ENCODE results near the gene LARP4.

LARP4 gene

DNA sequence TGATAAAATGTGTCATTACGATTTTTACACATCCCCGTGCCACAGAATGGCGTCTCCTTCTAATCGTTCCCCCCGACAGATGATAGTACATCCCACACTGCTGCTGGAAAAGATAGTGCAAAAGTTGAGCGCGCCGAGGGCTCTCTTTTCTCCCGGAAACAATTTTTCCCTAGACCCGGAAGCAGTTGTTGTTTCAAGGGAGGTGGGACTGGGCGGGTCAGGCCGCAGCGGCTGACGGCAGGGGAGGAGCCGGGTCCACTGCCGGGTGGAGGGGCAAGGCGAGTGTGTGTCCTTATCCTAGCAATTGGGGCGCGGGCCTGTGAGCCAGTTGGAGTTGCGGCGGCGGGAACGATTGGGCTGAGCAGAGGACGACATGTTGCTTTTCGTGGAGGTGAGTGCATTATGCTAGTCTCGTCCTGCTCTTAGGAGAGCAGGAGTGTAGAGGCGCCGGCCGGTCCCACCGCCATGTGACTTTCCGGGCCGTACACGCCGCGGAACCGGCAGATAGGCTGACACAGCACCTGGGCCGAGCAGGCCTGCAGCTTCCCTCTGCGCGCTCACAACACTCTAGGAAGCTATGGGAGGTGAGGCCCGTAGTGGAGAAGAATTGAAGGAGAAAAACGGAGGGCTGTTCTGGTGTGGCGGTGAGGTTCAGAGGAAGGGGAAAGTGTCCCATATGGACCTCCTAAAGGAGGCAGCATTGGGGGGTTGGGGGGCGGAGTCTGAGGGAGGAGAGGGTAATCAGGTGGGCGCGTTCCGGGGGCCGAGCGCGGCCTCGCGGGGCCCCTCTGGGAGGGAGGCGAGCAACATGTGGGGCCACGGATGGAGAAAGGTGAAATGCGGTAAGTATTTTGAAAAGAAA is at the start of gene LARP4:
Gene LARP4 (plus strand): TSS at position 248 of the 862 bp plus-strand sequence. CDS start 126 bp downstream, at position 374.
- Histone ChIP-seq H3K27me3 (ENCODE audit: control insufficient read depth, insufficient read depth, low read length) (no peaks in the 10 kb centered on the region), H3K4me3 (ENCODE audit: low read length) (peak within 1 kb of the TSS; percentile 77), H3K27ac (ENCODE audit: low read length) (no peak within 1 kb of the TSS), H3K4me1 (ENCODE audit: control insufficient read depth, insufficient read depth, low read length) (no peaks in the 10 kb centered on the region), H3K36me3 (ENCODE audit: control insufficient read depth, insufficient read depth, low read length) (no peaks in the 10 kb centered on the region), H3K9me3 (ENCODE audit: control insufficient read depth, insufficient read depth, low read length) (no peaks in the 10 kb centered on the region)
- DNase-seq (ENCODE audit: low read depth, low spot score), result peak; percentile 84
- WGBS (ENCODE audit: insufficient coverage, insufficient read length), result no CpG with 5 or more reads among the region's 54 CpGs

DNA sequence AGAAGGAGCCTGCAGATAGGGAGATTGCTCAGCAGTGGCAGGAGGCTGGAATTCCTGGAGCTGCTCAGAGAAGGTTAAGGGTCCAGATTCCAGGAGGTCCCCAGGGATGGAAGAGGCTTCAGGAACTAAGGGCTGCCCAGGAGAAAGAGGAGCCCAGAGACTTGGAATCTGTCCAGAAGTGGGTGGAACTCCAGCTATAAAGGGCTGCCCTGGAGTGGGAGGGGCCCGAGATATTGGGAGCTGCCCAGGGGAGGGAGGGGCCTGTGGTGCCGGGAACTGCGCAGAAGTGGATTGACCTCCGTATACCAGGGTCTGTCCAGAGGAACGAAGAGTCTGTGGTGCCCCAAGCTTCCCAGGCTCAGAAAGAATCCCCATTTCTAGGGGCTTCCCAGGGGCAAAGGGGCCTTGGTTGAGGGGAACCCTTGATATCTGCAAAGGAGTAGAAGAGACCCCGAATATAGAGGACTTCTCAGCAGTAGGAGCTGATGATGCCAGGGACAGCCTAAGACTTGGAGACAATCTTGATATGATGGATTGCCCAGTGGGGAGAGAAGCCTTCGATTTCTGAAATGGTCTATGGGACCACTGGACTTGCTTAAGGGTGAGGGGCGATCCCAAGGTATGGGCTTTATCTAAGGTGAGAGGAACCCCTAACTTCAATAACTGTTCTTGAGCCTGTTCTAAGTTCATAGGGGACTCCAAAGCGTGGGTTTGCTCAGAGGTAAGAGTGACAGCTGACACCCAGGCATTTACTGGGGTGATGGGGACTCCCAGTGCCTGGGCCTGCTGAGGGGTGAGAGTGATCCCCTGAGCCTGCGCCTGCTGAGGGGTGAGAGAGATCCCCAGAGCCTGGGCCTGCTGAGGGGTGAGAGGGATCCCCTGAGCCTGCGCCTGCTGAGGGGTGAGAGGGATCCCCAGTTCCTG is 49.3 kb upstream of the LARP4 start:
- no peaks in the 10 kb centered on the region for H3K27me3 ChIP-seq (ENCODE audit: control insufficient read depth, insufficient read depth, low read length)
- no peak overlapping the region for H3K4me3 ChIP-seq (ENCODE audit: low read length)
- H3K9me3 ChIP-seq (ENCODE audit: control insufficient read depth, insufficient read depth, low read length), result no peaks in the 10 kb centered on the region
- no peak for DNase-seq (ENCODE audit: low read depth, low spot score)
- no peaks in the 10 kb centered on the region for H3K36me3 ChIP-seq (ENCODE audit: control insufficient read depth, insufficient read depth, low read length)
- no peak overlapping the region for H3K27ac ChIP-seq (ENCODE audit: low read length)
- no CpG with 5 or more reads among the region's 11 CpGs for WGBS (ENCODE audit: insufficient coverage, insufficient read length)
- no peaks in the 10 kb centered on the region for H3K4me1 ChIP-seq (ENCODE audit: control insufficient read depth, insufficient read depth, low read length)

DNA sequence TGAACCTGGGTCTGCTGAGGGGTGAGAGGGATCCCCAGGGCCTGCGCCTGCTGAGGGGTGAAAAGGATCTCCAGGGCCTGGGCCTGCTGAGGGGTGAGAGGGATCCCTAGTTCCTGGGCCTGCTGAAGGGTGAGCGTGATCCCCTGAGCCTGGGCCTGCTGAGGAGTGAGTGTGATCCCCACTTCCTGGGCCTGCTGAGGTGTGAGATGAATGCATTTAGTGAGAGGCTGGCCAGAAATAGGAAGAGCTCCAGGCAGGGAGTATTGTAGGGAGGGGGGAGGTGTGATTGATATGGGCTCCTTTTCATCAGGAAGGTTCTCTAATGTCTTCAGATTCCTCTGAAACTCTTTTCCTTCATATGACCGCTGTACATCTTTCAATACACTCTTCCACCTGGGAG is 47.3 kb upstream of the LARP4 start:
- Histone ChIP-seq H3K36me3 (ENCODE audit: control insufficient read depth, insufficient read depth, low read length) (no peaks in the 10 kb centered on the region), H3K9me3 (ENCODE audit: control insufficient read depth, insufficient read depth, low read length) (no peaks in the 10 kb centered on the region), H3K27me3 (ENCODE audit: control insufficient read depth, insufficient read depth, low read length) (no peaks in the 10 kb centered on the region), H3K27ac (ENCODE audit: low read length) (no peak overlapping the region), H3K4me3 (ENCODE audit: low read length) (no peak overlapping the region), H3K4me1 (ENCODE audit: control insufficient read depth, insufficient read depth, low read length) (no peaks in the 10 kb centered on the region)
- WGBS (ENCODE audit: insufficient coverage, insufficient read length), result no CpG with 5 or more reads among the region's 3 CpGs
- no peak for DNase-seq (ENCODE audit: low read depth, low spot score)

DNA sequence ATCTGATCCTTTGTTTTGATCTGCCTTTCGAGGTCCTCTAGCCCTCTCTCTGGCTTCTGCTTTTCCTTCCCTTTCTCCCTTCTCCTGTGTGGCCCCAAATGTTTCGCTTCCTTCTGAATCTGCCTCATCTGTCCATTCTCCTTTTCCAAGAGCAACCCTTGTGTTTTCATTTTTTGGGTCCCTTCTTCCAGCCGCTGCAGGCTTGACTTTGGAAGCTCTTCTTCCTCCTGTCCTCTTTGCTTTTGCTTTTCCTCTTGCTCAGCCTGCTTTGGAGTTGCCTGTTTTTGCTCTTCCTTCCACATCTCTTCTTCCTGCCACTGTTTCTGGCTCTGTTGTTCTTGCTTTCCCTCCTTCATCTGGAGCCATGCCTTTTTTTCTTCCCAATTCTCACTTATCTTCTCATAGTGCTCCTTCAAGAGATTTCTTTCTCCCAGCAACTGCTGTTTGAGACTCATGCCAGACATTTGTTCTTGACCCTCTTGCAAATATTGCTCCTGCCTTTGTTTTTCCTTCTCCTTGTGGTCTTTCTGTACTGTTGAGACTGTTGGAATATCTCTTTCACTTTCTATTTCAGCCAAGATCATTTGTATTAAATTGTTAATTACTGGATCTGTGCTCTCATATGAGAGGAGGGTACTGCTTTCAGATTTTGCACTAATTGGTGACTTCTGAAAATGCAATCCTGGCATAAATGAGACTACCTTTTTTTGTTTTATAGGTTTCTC is 46.7 kb upstream of the LARP4 start:
- WGBS (ENCODE audit: insufficient coverage, insufficient read length), result no CpG with 5 or more reads among the region's 3 CpGs
- no peak overlapping the region for H3K4me3 ChIP-seq (ENCODE audit: low read length)
- H3K27me3 ChIP-seq (ENCODE audit: control insufficient read depth, insufficient read depth, low read length), result no peaks in the 10 kb centered on the region
- DNase-seq (ENCODE audit: low read depth, low spot score), result no peak
- H3K36me3 ChIP-seq (ENCODE audit: control insufficient read depth, insufficient read depth, low read length), result no peaks in the 10 kb centered on the region
- H3K4me1 ChIP-seq (ENCODE audit: control insufficient read depth, insufficient read depth, low read length), result no peaks in the 10 kb centered on the region
- H3K27ac ChIP-seq (ENCODE audit: low read length), result no peak overlapping the region
- H3K9me3 ChIP-seq (ENCODE audit: control insufficient read depth, insufficient read depth, low read length), result no peaks in the 10 kb centered on the region

DNA sequence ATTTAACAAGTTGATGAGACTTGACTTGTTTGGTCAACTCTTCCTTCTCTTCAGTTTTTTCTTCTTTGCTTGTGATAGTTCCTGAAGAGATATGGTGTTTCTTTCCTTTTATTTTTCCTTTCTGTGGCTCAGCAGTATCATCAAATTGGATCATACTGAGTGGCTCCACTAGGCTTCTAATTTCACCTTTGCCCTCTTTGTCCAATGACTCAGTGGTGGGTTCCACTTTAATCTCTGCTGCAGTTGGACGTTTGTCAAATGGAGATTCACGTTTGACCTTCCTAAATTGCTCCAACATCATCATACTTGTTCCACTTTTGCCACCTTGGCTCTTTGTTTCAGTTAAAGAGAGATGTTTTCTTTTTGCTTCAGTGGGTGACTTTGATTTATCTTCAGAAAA is 45.8 kb upstream of the LARP4 start:
- no peaks in the 10 kb centered on the region for H3K4me1 ChIP-seq (ENCODE audit: control insufficient read depth, insufficient read depth, low read length)
- H3K4me3 ChIP-seq (ENCODE audit: low read length), result no peak overlapping the region
- no CpG with 5 or more reads among the region's 2 CpGs for WGBS (ENCODE audit: insufficient coverage, insufficient read length)
- H3K27ac ChIP-seq (ENCODE audit: low read length), result no peak overlapping the region
- H3K9me3 ChIP-seq (ENCODE audit: control insufficient read depth, insufficient read depth, low read length), result no peaks in the 10 kb centered on the region
- no peak for DNase-seq (ENCODE audit: low read depth, low spot score)
- H3K36me3 ChIP-seq (ENCODE audit: control insufficient read depth, insufficient read depth, low read length), result no peaks in the 10 kb centered on the region
- H3K27me3 ChIP-seq (ENCODE audit: control insufficient read depth, insufficient read depth, low read length), result no peaks in the 10 kb centered on the region

DNA sequence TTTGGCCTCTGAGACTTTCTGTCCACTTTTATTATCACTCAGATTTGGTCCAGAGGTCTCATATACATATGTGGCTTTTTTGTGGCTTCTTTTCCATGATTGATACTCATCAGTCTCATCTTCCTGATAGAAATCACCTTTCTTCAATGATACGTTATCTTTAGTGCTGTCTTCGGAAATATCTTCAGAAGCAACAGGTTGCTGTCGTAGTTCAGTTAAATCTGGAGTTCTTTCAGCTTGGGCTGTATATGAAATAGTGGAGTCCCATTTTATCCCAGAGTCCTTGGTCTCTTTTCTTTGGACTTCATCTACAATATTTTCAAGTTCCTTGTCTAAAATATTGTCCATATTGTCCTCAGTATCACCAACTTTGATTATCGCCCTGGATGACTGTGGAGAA is 45.3 kb upstream of the LARP4 start:
- no peaks in the 10 kb centered on the region for H3K9me3 ChIP-seq (ENCODE audit: control insufficient read depth, insufficient read depth, low read length)
- WGBS (ENCODE audit: insufficient coverage, insufficient read length), result no CpG with 5 or more reads among the region's 4 CpGs
- H3K4me1 ChIP-seq (ENCODE audit: control insufficient read depth, insufficient read depth, low read length), result no peaks in the 10 kb centered on the region

DNA sequence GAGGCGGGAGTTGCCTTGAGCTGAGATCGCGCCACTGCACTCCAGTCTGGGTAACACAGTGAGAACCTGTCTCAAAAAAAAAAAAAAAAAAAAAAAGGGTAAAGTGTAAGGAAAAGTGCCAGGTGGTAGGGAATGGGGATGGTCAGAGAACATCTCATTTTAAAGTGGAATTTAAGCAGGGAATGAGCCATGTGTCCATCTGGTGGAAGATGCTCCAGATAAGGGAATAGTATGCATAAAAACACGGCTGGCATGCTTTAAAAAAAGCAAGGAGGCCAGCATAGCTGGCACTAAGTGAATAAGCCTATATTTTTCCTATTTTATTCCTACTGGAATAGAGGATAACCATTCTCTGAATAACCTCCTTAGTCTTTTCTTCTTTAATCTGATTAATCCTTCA is 38.0 kb upstream of the LARP4 start:
- no CpG with 5 or more reads among the region's 4 CpGs for WGBS (ENCODE audit: insufficient coverage, insufficient read length)
- no peak overlapping the region for H3K4me3 ChIP-seq (ENCODE audit: low read length)
- no peaks in the 10 kb centered on the region for H3K27me3 ChIP-seq (ENCODE audit: control insufficient read depth, insufficient read depth, low read length)

More for the DNA sequence above, 45.3 kb upstream of the LARP4 start:
- H3K27ac ChIP-seq (ENCODE audit: low read length), result no peak overlapping the region
- no peak for DNase-seq (ENCODE audit: low read depth, low spot score)
- no peaks in the 10 kb centered on the region for H3K27me3 ChIP-seq (ENCODE audit: control insufficient read depth, insufficient read depth, low read length)
- no peak overlapping the region for H3K4me3 ChIP-seq (ENCODE audit: low read length)
- H3K36me3 ChIP-seq (ENCODE audit: control insufficient read depth, insufficient read depth, low read length), result no peaks in the 10 kb centered on the region

DNA sequence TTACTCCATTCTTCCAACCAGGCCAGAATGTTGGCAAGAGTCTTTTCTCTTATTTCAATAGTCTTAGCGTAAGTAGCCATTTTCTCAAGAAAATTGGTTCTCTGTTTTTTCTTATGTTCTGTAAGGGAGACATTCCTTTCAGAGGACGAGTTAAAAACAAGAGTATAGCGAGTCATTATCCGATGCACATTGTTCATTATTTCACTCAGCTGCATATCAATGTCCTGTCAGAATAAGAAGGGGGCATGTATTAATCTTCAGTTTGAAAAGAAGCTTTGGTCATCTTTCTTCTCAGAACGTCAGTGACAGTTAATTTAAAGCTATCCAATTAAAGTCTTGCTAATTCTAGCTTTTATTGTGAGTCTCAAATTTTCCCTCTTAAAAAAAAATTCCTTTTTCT is 37.5 kb upstream of the LARP4 start:
- Histone ChIP-seq H3K27me3 (ENCODE audit: control insufficient read depth, insufficient read depth, low read length) (no peaks in the 10 kb centered on the region), H3K4me3 (ENCODE audit: low read length) (no peak overlapping the region), H3K27ac (ENCODE audit: low read length) (no peak overlapping the region), H3K9me3 (ENCODE audit: control insufficient read depth, insufficient read depth, low read length) (no peaks in the 10 kb centered on the region), H3K36me3 (ENCODE audit: control insufficient read depth, insufficient read depth, low read length) (no peaks in the 10 kb centered on the region), H3K4me1 (ENCODE audit: control insufficient read depth, insufficient read depth, low read length) (no peaks in the 10 kb centered on the region)
- WGBS (ENCODE audit: insufficient coverage, insufficient read length), result no CpG with 5 or more reads among the region's 5 CpGs
- no peak for DNase-seq (ENCODE audit: low read depth, low spot score)

More for the DNA sequence above, 38.0 kb upstream of the LARP4 start:
- no peaks in the 10 kb centered on the region for H3K36me3 ChIP-seq (ENCODE audit: control insufficient read depth, insufficient read depth, low read length)
- no peaks in the 10 kb centered on the region for H3K4me1 ChIP-seq (ENCODE audit: control insufficient read depth, insufficient read depth, low read length)
- H3K9me3 ChIP-seq (ENCODE audit: control insufficient read depth, insufficient read depth, low read length), result no peaks in the 10 kb centered on the region
- H3K27ac ChIP-seq (ENCODE audit: low read length), result no peak overlapping the region
- no peak for DNase-seq (ENCODE audit: low read depth, low spot score)

DNA sequence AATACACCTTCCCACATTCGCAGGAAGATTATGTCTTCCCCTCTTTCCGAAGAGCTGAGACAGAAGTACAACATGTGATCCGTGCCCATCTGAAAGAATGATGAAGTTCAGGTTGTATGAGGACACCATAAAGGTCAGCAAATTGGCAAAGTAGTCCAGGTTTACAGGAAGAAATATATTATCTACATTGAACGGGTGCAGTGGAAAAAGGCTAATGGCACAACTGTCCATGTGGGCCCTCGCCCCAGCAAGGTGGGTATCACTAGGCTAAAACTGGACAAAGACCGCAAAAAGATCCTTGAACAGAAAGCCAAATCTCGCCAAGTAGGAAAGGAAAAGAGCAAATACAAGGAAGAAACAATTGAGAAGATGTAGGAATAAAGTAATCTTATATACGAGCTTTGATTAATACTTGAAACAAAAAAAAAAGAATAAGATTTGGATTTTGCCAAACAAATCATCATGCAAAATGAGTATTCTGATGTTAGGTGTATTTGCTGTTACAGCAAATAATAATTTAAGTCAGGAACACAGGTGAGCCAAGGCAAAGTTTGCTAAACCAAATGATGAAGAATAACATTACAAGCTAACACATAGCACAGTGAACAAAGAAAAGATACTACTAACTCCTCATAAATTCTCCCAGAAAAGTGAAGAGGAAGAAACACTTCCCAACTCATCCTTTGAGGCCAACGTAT is 34.8 kb upstream of the LARP4 start:
- no peaks in the 10 kb centered on the region for H3K9me3 ChIP-seq (ENCODE audit: control insufficient read depth, insufficient read depth, low read length)
- H3K27me3 ChIP-seq (ENCODE audit: control insufficient read depth, insufficient read depth, low read length), result no peaks in the 10 kb centered on the region
- no peak overlapping the region for H3K4me3 ChIP-seq (ENCODE audit: low read length)
- no peaks in the 10 kb centered on the region for H3K4me1 ChIP-seq (ENCODE audit: control insufficient read depth, insufficient read depth, low read length)
- no peak for DNase-seq (ENCODE audit: low read depth, low spot score)
- no peaks in the 10 kb centered on the region for H3K36me3 ChIP-seq (ENCODE audit: control insufficient read depth, insufficient read depth, low read length)
- no peak overlapping the region for H3K27ac ChIP-seq (ENCODE audit: low read length)
- no CpG with 5 or more reads among the region's 9 CpGs for WGBS (ENCODE audit: insufficient coverage, insufficient read length)
